NCI-H1105 treated with DMSO at 0.1 percent for 48 hours (cell line): ENCODE data around the gene HECW1.
A peak's percentile ranks its signal among the peaks of the same experiment; 100 is the strongest.

Experiments used
- DNase-seq: peaks from one replicate; lab custom pipeline; 2025; lab: John Stamatoyannopoulos, UW

The HECW1 gene

GRCh38 chr7:43437001-43437400 is 324.6 kb downstream of the HECW1 start:
- DNase-seq: no peak

- no peak for DNase-seq
Observed at GRCh38 chr7:43438897-43439479, 326.5 kb downstream of the HECW1 start.

GRCh38 chr7:43439631-43440401 is 327.4 kb downstream of the HECW1 start:
- DNase-seq: peak; percentile 51

- no peak for DNase-seq
Observed at GRCh38 chr7:43441231-43442130, 329.0 kb downstream of the HECW1 start.

- DNase-seq: peak; percentile 42
Observed at GRCh38 chr7:43443381-43443780, 330.9 kb downstream of the HECW1 start.

GRCh38 chr7:43444711-43445578 is 332.5 kb downstream of the HECW1 start:
- no peak for DNase-seq

GRCh38 chr7:43449577-43449976 is 337.1 kb downstream of the HECW1 start:
- no peak for DNase-seq

- DNase-seq: no peak
Observed at GRCh38 chr7:43450894-43451293, 338.4 kb downstream of the HECW1 start.

GRCh38 chr7:43454936-43455518 is 342.6 kb downstream of the HECW1 start:
- peak; percentile 59 for DNase-seq

- DNase-seq: peak; percentile 36
Observed at GRCh38 chr7:43456200-43456599, 343.8 kb downstream of the HECW1 start.

GRCh38 chr7:43458330-43459018 is 346.0 kb downstream of the HECW1 start:
- no peak for DNase-seq

- no peak for DNase-seq
Observed at GRCh38 chr7:43459019-43459337, 346.5 kb downstream of the HECW1 start.

- no peak for DNase-seq
Observed at GRCh38 chr7:43460733-43461348, 348.4 kb downstream of the HECW1 start.

GRCh38 chr7:43461349-43462024 is 349.0 kb downstream of the HECW1 start:
- DNase-seq: no peak

- DNase-seq: peak; percentile 32
Observed at GRCh38 chr7:43462836-43463235, 350.4 kb downstream of the HECW1 start.

- DNase-seq: no peak
Observed at GRCh38 chr7:43463401-43463980, 351.0 kb downstream of the HECW1 start.

- DNase-seq: peak; percentile 9
Observed at GRCh38 chr7:43465581-43466554, 353.4 kb downstream of the HECW1 start.

GRCh38 chr7:43467406-43467805 is 355.0 kb downstream of the HECW1 start:
- DNase-seq: no peak
